A673 (cell line): Measurements from ENCODE around the gene NTRK3.

ENCODE experiments used
- EZH2 ChIP-seq: fragments of 200-600 bp; sonication (generic); IDR thresholded peaks from 2 replicates; pipeline ENCODE4 v1.6.1; 2017; ENCODE audit warnings: borderline replicate concordance, low read depth, mild to moderate bottlenecking, mixed read lengths, antibody characterized with exemption, low read length; ENCODE audit not compliant: poor library complexity, severe bottlenecking
- TF ChIP-seq, protein P1 (sequence below): fragments of 300-800, 200-600 bp; sonication (generic); conservative IDR thresholded peaks from 2 replicates; pipeline ENCODE4 v1.5.1; 2017; ENCODE audit warnings: low read depth, mild to moderate bottlenecking, antibody characterized with exemption, low read length, moderate library complexity, mixed read lengths

DNA sequence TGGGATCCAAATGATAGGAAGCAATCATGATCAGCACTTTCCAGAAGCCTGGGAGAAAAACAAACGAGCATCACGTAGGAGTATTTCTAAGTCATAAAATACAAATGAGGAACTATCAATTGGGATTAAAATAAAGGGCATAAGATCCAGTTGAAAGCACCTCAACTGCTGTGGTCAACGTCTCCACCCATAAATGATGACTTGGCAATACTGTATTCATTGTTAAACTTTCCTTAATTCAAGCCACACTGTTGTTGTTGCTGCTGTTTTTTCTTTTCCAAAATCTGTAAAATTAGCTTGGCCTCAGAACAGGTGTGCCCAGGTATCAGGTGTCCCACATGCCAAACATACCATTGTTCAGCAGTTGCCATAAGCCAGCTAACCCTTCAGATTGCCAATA, 395.8 kb downstream of the NTRK3 start:
- no peak for TF ChIP-seq EZH2
- TF ChIP-seq, protein P1, sequence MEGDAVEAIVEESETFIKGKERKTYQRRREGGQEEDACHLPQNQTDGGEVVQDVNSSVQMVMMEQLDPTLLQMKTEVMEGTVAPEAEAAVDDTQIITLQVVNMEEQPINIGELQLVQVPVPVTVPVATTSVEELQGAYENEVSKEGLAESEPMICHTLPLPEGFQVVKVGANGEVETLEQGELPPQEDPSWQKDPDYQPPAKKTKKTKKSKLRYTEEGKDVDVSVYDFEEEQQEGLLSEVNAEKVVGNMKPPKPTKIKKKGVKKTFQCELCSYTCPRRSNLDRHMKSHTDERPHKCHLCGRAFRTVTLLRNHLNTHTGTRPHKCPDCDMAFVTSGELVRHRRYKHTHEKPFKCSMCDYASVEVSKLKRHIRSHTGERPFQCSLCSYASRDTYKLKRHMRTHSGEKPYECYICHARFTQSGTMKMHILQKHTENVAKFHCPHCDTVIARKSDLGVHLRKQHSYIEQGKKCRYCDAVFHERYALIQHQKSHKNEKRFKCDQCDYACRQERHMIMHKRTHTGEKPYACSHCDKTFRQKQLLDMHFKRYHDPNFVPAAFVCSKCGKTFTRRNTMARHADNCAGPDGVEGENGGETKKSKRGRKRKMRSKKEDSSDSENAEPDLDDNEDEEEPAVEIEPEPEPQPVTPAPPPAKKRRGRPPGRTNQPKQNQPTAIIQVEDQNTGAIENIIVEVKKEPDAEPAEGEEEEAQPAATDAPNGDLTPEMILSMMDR, result no peak
